Cardiac atrium fibroblast (primary cell): ENCODE measurements around the gene CAPN15. TPM values are rescaled to one million over a fixed set of nuclear protein-coding genes. Genes with fewer than 3 reads are reported as not detected.

Experiments used
- total RNA-seq: library from RNA; depleted of rRNA; stranded (reverse); fragments of >200 nt; gene quantifications from 2 replicates; pipeline ENCODE4 v1.2.3, GENCODE V29; 2015

CAPN15 gene
- 32.9 and 43.7 TPM in 2 replicates for total RNA-seq

GRCh38 chr16:527015-527903 lies at the start of gene CAPN15:
Gene CAPN15 (plus strand): TSS chr16:527712. CDS start chr16:546839, 19,127 bp downstream.

GRCh38 chr16:560204-560700 lies 32.7 kb downstream of the CAPN15 start, which contains the start of gene PRR35:
Gene PRR35 (plus strand): TSS chr16:560394. CDS start chr16:563295, 2,901 bp downstream.

GRCh38 chr16:566475-567372 lies 39.2 kb downstream of the CAPN15 start, which contains the start of gene NHLRC4:
Gene NHLRC4 (plus strand): TSS chr16:567005. CDS start chr16:568048, 1,043 bp downstream.

GRCh38 chr16:569445-570254 lies 42.1 kb downstream of the CAPN15 start, which contains the start of gene PIGQ:
Gene PIGQ (plus strand): TSS chr16:569968. CDS start chr16:574075, 4,107 bp downstream.

GRCh38 chr16:589658-590187 lies 62.2 kb downstream of the CAPN15 start, which contains the start of gene RAB40C:
Gene RAB40C (plus strand): TSS chr16:590066. CDS start chr16:590292, 226 bp downstream.

Other genes with a start within 250 kb of the CAPN15 start
- 2.2 and 2.3 TPM in 2 replicates for gene ARHGDIG, start 247.1 kb upstream of the CAPN15 start, total RNA-seq
- 0.18 and 0.32 TPM in 2 replicates for gene PDIA2, start 244.5 kb upstream of the CAPN15 start, total RNA-seq
- 16.2 and 21.5 TPM in 2 replicates for gene AXIN1, start 175.0 kb upstream of the CAPN15 start, total RNA-seq
- 59.8 and 94.1 TPM in 2 replicates for gene MRPL28, start 157.2 kb upstream of the CAPN15 start, total RNA-seq
- 40.1 and 47.3 TPM in 2 replicates for gene PGAP6, start 145.7 kb upstream of the CAPN15 start, total RNA-seq
- 175 and 182 TPM in 2 replicates for gene NME4, start 130.5 kb upstream of the CAPN15 start, total RNA-seq
- 9.6 and 16.8 TPM in 2 replicates for gene DECR2, start 125.8 kb upstream of the CAPN15 start, total RNA-seq
- gene RAB11FIP3, start 102.1 kb upstream of the CAPN15 start, total RNA-seq, result 32.1 and 33.0 TPM in 2 replicates
- not detected in 2 replicates for gene PRR35, start 32.7 kb downstream of the CAPN15 start, total RNA-seq
- gene NHLRC4, start 39.3 kb downstream of the CAPN15 start, total RNA-seq, result 2.2 and 6.5 TPM in 2 replicates
- gene PIGQ, start 42.3 kb downstream of the CAPN15 start, total RNA-seq, result 22.4 and 30.7 TPM in 2 replicates
- 11.6 and 18.6 TPM in 2 replicates for gene RAB40C, start 62.4 kb downstream of the CAPN15 start, total RNA-seq
- under 0.01 TPM in 1 of 2 replicates, not detected in the other for gene WFIKKN1, start 103.3 kb downstream of the CAPN15 start, total RNA-seq
- 119 and 170 TPM in 2 replicates for gene METTL26, start 108.6 kb downstream of the CAPN15 start, total RNA-seq
- gene MCRIP2, start 114.1 kb downstream of the CAPN15 start, total RNA-seq, result 28.2 and 41.8 TPM in 2 replicates
- 9.2 and 12.6 TPM in 2 replicates for gene WDR90, start 121.7 kb downstream of the CAPN15 start, total RNA-seq
- 48.6 and 67.3 TPM in 2 replicates for gene RHOT2, start 140.4 kb downstream of the CAPN15 start, total RNA-seq
- gene RHBDL1, start 148.0 kb downstream of the CAPN15 start, total RNA-seq, result 2.9 TPM in 1 of 2 replicates, not detected in the other
- 147 and 190 TPM in 2 replicates for gene STUB1, start 152.7 kb downstream of the CAPN15 start, total RNA-seq
- gene JMJD8, start 156.6 kb downstream of the CAPN15 start, total RNA-seq, result 43.3 and 83.1 TPM in 2 replicates
- gene WDR24, start 162.7 kb downstream of the CAPN15 start, total RNA-seq, result 9.7 and 12.8 TPM in 2 replicates
- 1.9 and 2.9 TPM in 2 replicates for gene FBXL16, start 178.1 kb downstream of the CAPN15 start, total RNA-seq
- gene METRN, start 187.4 kb downstream of the CAPN15 start, total RNA-seq, result 84.7 and 120 TPM in 2 replicates
- 13.4 and 19.0 TPM in 2 replicates for gene ANTKMT, start 193.4 kb downstream of the CAPN15 start, total RNA-seq
- 1.6 and 4.5 TPM in 2 replicates for gene CCDC78, start 198.7 kb downstream of the CAPN15 start, total RNA-seq
- 4.0 and 25.1 TPM in 2 replicates for gene HAGHL, start 199.4 kb downstream of the CAPN15 start, total RNA-seq
- gene CIAO3, start 213.3 kb downstream of the CAPN15 start, total RNA-seq, result 16.8 and 31.4 TPM in 2 replicates
- not detected in 2 replicates for gene MSLN, start 233.0 kb downstream of the CAPN15 start, total RNA-seq